Kidney (tissue), 14 donors: ENCODE results near the gene ATRAID. TPM values are rescaled to one million over a fixed set of nuclear protein-coding genes. Genes with fewer than 3 reads are reported as not detected.

ENCODE experiments used
- DNase-seq, 5 donors: peaks; one replicate each; pipeline ENCODE4 v3.0.0-alpha.2; 2013 to 2020
- FAIRE-seq: peaks from 2 replicates; lab custom pipeline; 2012; peaks lifted over from hg19 to GRCh38; lab: Jason Lieb, UNC
- H3K27ac ChIP-seq, 2 donors: one replicate each; pipeline ENCODE4 v1.7.0; 2013; ENCODE audit warnings: low read depth in 2 of 2, low read length in 2 of 2, inconsistent platforms in 1 of 2
- H3K27me3 ChIP-seq: one replicate; pipeline ENCODE4 v1.7.1; 2013; ENCODE audit warnings: low read length, inconsistent platforms; ENCODE audit not compliant: control insufficient read depth, insufficient read depth
- H3K36me3 ChIP-seq, 3 donors: one replicate each; pipeline versions ENCODE4 v1.7.0 to v1.7.1; 2013; ENCODE audit warnings: low read length in 3 of 3, control low read depth in 1 of 3, inconsistent platforms in 1 of 3; ENCODE audit not compliant: insufficient read depth in 3 of 3, control insufficient read depth in 2 of 3
- H3K4me1 ChIP-seq, 3 donors: one replicate each; pipeline versions ENCODE4 v1.7.0 to v1.7.1; 2013; ENCODE audit warnings: low read length in 3 of 3, inconsistent platforms in 1 of 3, low read depth in 1 of 3; ENCODE audit not compliant: control insufficient read depth in 2 of 3, insufficient read depth in 2 of 3
- H3K4me3 ChIP-seq, 3 donors: one replicate each; pipeline versions ENCODE4 v1.7.0 to v1.8.1; 2013; ENCODE audit warnings: low read length in 3 of 3, control low read depth in 1 of 3, inconsistent platforms in 1 of 3
- H3K9ac ChIP-seq, 3 donors: one replicate each; pipeline versions ENCODE4 v1.7.0 to v1.7.1; 2013; ENCODE audit warnings: low read length in 3 of 3, control low read depth in 1 of 3, inconsistent platforms in 1 of 3
- H3K9me3 ChIP-seq, 3 donors: one replicate each; pipeline versions ENCODE4 v1.7.0 to v1.7.1; 2013; ENCODE audit warnings: low read length in 3 of 3, control low read depth in 1 of 3, inconsistent platforms in 1 of 3; ENCODE audit not compliant: control insufficient read depth in 2 of 3, insufficient read depth in 1 of 3
- intact Hi-C: fragments of 100-400 bp; cut with DNase I; formaldehyde crosslinking; loops from one replicate; pipeline ENCODE4 v1.11.1; 2022
- polyA plus RNA-seq: library from polyadenylated mRNA; stranded (reverse); fragments of 350-450 nt; fragmentation: Illumina TruSeq; extraction: RNeasy Lipid Tissue Mini Kit (QIAGEN cat#74804); gene quantifications from one replicate; pipeline ENCODE4 v1.2.3, GENCODE V29; 2014; ENCODE audit warnings: low read depth, low replicate concordance; ENCODE audit not compliant: insufficient read depth
- total RNA-seq: library from RNA; stranded (reverse); fragmentation: NEBNext Ultra II Directional; extraction: Animal tissue kit (Norgen Biotek cat#: 25700); gene quantifications from one replicate; pipeline ENCODE4 v1.2.1, GENCODE V29; 2021
- TF ChIP-seq, protein P1 (sequence below): IDR thresholded peaks from 3 replicates; pipeline ENCODE4 v1.5.1; 2012; ENCODE audit warnings: mild to moderate bottlenecking, moderate library complexity, borderline replicate concordance; ENCODE audit not compliant: insufficient read depth; ENCODE audit errors: extremely low read depth
- donor health status: control.
- donor health status: control.
- donor health status: control.
- donor health status: control.
- donor health status: control.
- donor health status: DM: yes; HTN: yes; CAD: no.
- donor health status: Normal renal cell carcinoma (clear cell type).

The ATRAID gene
- total and polyA plus RNA-seq, 2 donors from 2014 or later, result 119 to 279 TPM

DNA sequence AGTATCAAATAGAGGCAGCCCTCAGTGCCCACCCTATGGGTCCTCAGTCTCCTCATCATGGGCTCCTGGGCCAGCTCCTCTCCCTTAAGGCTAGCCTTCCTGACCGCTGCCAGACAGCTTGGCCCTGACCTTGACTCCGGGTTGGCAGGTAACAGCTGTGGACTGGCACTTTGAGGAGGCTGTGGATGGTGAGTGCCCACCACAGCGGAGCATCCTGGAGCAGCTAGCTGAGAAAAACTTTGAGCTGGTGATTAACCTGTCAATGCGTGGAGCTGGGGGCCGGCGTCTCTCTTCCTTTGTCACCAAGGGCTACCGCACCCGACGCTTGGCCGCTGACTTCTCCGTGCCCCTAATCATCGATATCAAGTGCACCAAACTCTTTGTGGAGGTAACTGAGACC is 24.3 kb downstream of the ATRAID start:
- Histone ChIP-seq H3K27ac (no peak overlapping the region), H3K9me3 (no peaks in the 10 kb centered on the region), H3K9ac (no peak overlapping the region), H3K4me1 (no peaks in the 10 kb centered on the region), H3K36me3 (peaks cover 13 to 71% (median 61%) of the 10 kb centered on the region in 3 donors), H3K27me3 (no peaks in the 10 kb centered on the region), H3K4me3 (no peak overlapping the region)
- DNase-seq (no peak), FAIRE-seq (no peak)
- intact Hi-C loops, result no loop called here
- TF ChIP-seq, protein P1, sequence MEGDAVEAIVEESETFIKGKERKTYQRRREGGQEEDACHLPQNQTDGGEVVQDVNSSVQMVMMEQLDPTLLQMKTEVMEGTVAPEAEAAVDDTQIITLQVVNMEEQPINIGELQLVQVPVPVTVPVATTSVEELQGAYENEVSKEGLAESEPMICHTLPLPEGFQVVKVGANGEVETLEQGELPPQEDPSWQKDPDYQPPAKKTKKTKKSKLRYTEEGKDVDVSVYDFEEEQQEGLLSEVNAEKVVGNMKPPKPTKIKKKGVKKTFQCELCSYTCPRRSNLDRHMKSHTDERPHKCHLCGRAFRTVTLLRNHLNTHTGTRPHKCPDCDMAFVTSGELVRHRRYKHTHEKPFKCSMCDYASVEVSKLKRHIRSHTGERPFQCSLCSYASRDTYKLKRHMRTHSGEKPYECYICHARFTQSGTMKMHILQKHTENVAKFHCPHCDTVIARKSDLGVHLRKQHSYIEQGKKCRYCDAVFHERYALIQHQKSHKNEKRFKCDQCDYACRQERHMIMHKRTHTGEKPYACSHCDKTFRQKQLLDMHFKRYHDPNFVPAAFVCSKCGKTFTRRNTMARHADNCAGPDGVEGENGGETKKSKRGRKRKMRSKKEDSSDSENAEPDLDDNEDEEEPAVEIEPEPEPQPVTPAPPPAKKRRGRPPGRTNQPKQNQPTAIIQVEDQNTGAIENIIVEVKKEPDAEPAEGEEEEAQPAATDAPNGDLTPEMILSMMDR, result no peak

DNA sequence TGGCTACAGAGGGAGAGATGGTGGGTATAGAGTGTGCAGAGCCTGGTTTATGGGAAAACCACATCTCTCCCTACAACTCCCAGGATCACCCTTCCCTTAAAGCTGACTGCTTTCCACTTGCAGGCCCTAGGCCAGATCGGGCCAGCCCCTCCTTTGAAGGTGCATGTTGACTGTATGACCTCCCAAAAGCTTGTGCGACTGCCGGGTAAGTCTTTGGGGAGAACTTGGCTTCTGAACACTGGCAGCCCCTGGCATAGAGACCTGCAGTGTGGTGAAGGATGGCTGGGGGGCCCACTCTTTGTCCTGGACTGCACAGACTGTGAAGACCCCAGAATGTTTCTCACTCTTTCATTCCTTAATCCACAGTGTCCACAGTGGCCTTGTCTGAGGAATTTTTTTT is 24.8 kb downstream of the ATRAID start:
- H3K9ac ChIP-seq, result no peak overlapping the region
- no peak overlapping the region for H3K27ac ChIP-seq
- peaks cover 10 to 70% (median 60%) of the 10 kb centered on the region in 3 donors for H3K36me3 ChIP-seq
- FAIRE-seq (no peak), DNase-seq (no peak)
- TF ChIP-seq, protein P1, result no peak
- H3K4me3 ChIP-seq, result no peak overlapping the region
- intact Hi-C loops, result no loop called here
- H3K27me3 ChIP-seq, result no peaks in the 10 kb centered on the region
- no peaks in the 10 kb centered on the region for H3K4me1 ChIP-seq
- H3K9me3 ChIP-seq, result no peaks in the 10 kb centered on the region

DNA sequence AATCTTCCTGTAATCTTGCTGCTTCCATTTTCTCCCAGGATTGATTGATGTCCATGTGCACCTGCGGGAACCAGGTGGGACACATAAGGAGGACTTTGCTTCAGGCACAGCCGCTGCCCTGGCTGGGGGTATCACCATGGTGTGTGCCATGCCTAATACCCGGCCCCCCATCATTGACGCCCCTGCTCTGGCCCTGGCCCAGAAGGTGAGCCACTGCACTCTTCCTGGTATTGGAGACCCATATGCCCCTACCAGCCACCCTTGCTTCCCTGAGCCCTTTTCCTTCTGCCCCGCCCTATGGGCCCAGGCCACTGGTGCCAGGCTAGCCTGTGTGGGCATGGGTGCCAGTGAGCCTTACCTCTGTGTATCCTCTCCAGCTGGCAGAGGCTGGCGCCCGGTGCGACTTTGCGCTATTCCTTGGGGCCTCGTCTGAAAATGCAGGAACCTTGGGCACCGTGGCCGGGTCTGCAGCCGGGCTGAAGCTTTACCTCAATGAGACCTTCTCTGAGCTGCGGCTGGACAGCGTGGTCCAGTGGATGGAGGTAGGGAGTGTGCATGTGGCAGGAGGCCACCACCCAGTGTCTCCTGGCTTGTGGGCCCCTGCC is 25.6 kb downstream of the ATRAID start:
- intact Hi-C loops, result no loop called here
- Histone ChIP-seq H3K4me1 (no peaks in the 10 kb centered on the region), H3K9me3 (no peaks in the 10 kb centered on the region), H3K9ac (no peak overlapping the region), H3K27ac (no peak overlapping the region), H3K27me3 (no peaks in the 10 kb centered on the region), H3K36me3 (peaks cover 9 to 64% (median 56%) of the 10 kb centered on the region in 3 donors), H3K4me3 (no peak overlapping the region)
- DNase-seq, result no peak
- TF ChIP-seq, protein P1, result no peak
- FAIRE-seq, result no peak

DNA sequence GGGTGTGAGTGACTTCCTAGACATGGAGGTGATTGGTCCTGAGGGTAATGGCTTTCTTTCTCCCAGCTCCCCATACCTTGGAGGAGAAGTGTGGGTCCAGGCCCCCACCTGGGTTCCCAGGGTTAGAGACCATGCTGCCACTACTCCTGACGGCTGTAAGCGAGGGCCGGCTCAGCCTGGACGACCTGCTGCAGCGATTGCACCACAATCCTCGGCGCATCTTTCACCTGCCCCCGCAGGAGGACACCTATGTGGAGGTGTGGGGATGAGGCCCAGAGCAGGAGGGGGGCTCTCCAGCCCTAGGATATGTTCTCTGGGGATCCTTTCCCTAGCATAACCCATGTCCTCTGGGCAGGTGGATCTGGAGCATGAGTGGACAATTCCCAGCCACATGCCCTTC is 27.1 kb downstream of the ATRAID start:
- H3K27ac ChIP-seq, result no peak overlapping the region
- intact Hi-C loops, result no loop called here
- H3K9ac ChIP-seq, result no peak overlapping the region
- DNase-seq, result no peak
- H3K36me3 ChIP-seq, result peaks cover 2 to 64% (median 46%) of the 10 kb centered on the region in 3 donors
- TF ChIP-seq, protein P1, result no peak
- H3K9me3 ChIP-seq, result no peaks in the 10 kb centered on the region
- no peaks in the 10 kb centered on the region for H3K27me3 ChIP-seq
- FAIRE-seq, result no peak
- no peak overlapping the region for H3K4me3 ChIP-seq
- no peaks in the 10 kb centered on the region for H3K4me1 ChIP-seq
